Uterus (tissue), 2 donors: ENCODE data around the gene NUP85.

Source experiments
- CTCF ChIP-seq, 4 experiments: fragments of 200-600 bp in 2 of 4; fragments of 450-650 bp in 2 of 4; sonication (generic) in 2 of 4; IDR thresholded peaks; one replicate each; pipeline ENCODE4 v1.5.1; 2016 to 2019; ENCODE audit warnings: antibody characterized with exemption in 4 of 4, mild to moderate bottlenecking in 2 of 4, moderate library complexity in 1 of 4
- POLR2A ChIP-seq, 2 donors: fragments of 450-650 bp; IDR thresholded peaks; one replicate each; pipeline ENCODE4 v1.6.1; 2016; ENCODE audit warnings: antibody characterized with exemption in 2 of 2, mild to moderate bottlenecking in 1 of 2, moderate library complexity in 1 of 2

GRCh38 chr17:75231741-75232464 is 26.4 kb downstream of the NUP85 start:
- TF ChIP-seq CTCF (IDR thresholded peaks at IDR 0.05) (no peak), POLR2A (IDR thresholded peaks at IDR 0.05) (no peak)
